ENCODE results near the gene GNAT2. TPM values are rescaled to one million over a fixed set of nuclear protein-coding genes. Genes with fewer than 3 reads are reported as not detected.

GNAT2 gene
- total RNA-seq, 1 experiment from 2014 or later: not detected

- no peak for TF ChIP-seq GABPB1 (CRISPR knock-in tag; IDR thresholded peaks at IDR 0.05)
- no peak for TF ChIP-seq MXD4 (CRISPR knock-in tag; IDR thresholded peaks at IDR 0.05; ENCODE audit: borderline replicate concordance)
Observed at GRCh38 chr1:109570414-109570813, 49.0 kb downstream of the GNAT2 start (continued).

GRCh38 chr1:109569323-109569722 is 50.1 kb downstream of the GNAT2 start:
- CTCF ChIA-PET: interaction anchor here (0.6 to 2.2 kb wide), 6 partner anchors 23 to 117 kb away, joined by 3 to 7 read pairs (median 5); no protein-coding TSS in a partner anchor
- POLR2A ChIA-PET: no interaction called here

More at GRCh38 chr1:109569323-109569722, 50.1 kb downstream of the GNAT2 start:
- peaks cover 16% of the 10 kb centered on the region for H3K4me1 Mint-ChIP-seq
- no peak overlapping the region for H3K27ac Mint-ChIP-seq
- ATAC-seq (no peak), DNase-seq (ENCODE audit: low spot score) (no peak)
- TF ChIP-seq E2F1 (CRISPR knock-in tag; IDR thresholded peaks at IDR 0.05): no peak
- TF ChIP-seq IRF2 (CRISPR knock-in tag; IDR thresholded peaks at IDR 0.05; ENCODE audit: borderline replicate concordance, low read depth): no peak
- no peak for TF ChIP-seq ZNF423 (CRISPR knock-in tag; IDR thresholded peaks at IDR 0.05)
- no peak for TF ChIP-seq ZNF121 (CRISPR knock-in tag; IDR thresholded peaks at IDR 0.05)
- no peak for TF ChIP-seq FOXP1 (CRISPR knock-in tag; IDR thresholded peaks at IDR 0.05; ENCODE audit: borderline replicate concordance)
- no peak for TF ChIP-seq NFYB (CRISPR knock-in tag; conservative IDR thresholded peaks at IDR 0.05; ENCODE audit: low read depth)
- no peak for TF ChIP-seq ZNF281 (CRISPR knock-in tag; IDR thresholded peaks at IDR 0.05)
- no peak for TF ChIP-seq ZNF532 (CRISPR knock-in tag; IDR thresholded peaks at IDR 0.05; ENCODE audit: borderline replicate concordance)
- no peak for TF ChIP-seq SP1 (CRISPR knock-in tag; conservative IDR thresholded peaks at IDR 0.05)
- no peak for TF ChIP-seq ESRRA (CRISPR knock-in tag; IDR thresholded peaks at IDR 0.05; ENCODE audit: borderline replicate concordance)
- TF ChIP-seq SMAD3 (CRISPR knock-in tag; IDR thresholded peaks at IDR 0.05; ENCODE audit: borderline replicate concordance): no peak
- no peak for TF ChIP-seq CDX4 (CRISPR knock-in tag; IDR thresholded peaks at IDR 0.05; ENCODE audit: borderline replicate concordance)
- TF ChIP-seq MAX (CRISPR knock-in tag; IDR thresholded peaks at IDR 0.05): no peak
- H3K4me3 Mint-ChIP-seq: no peak overlapping the region
- no peaks in the 10 kb centered on the region for H3K27me3 Mint-ChIP-seq (ENCODE audit: low read depth)
- H3K9me3 Mint-ChIP-seq: no peaks in the 10 kb centered on the region
- no peaks in the 10 kb centered on the region for H3K36me3 Mint-ChIP-seq

Measured in WTC11 (cell line).